Rectal smooth muscle tissue (tissue), 1 donor: ENCODE data around the gene EXOC7.
"Not testable (repeated sequence)": the region's sequence is repeated elsewhere in the genome, so short reads cannot be mapped to it uniquely, and the experiment has no call there.

Experiments
- H3K27ac ChIP-seq: one replicate; pipeline ENCODE4 v1.7.0; 2013; ENCODE audit warnings: low read depth, low read length, inconsistent platforms
- H3K27me3 ChIP-seq: one replicate; pipeline ENCODE4 v1.7.0; 2013; ENCODE audit warnings: low read length; ENCODE audit not compliant: control insufficient read depth, insufficient read depth
- H3K36me3 ChIP-seq: one replicate; pipeline ENCODE4 v1.7.0; 2013; ENCODE audit warnings: low read length; ENCODE audit not compliant: control insufficient read depth, insufficient read depth
- H3K4me1 ChIP-seq: one replicate; pipeline ENCODE4 v1.7.0; 2013; ENCODE audit warnings: low read length; ENCODE audit not compliant: control insufficient read depth, insufficient read depth
- H3K4me3 ChIP-seq: one replicate; pipeline ENCODE4 v1.7.0; 2013; ENCODE audit warnings: low read length
- H3K9ac ChIP-seq: one replicate; pipeline ENCODE4 v1.7.0; 2013; ENCODE audit warnings: low read length

EXOC7 gene

GRCh38 chr17:76078370-76078769 is 25.2 kb downstream of the EXOC7 start:
- H3K4me1 ChIP-seq, H3K36me3 ChIP-seq, H3K27ac ChIP-seq, H3K9ac ChIP-seq, H3K4me3 ChIP-seq: not testable (repeated sequence)
- H3K27me3 ChIP-seq, result peaks cover 38% of the 10 kb centered on the region

GRCh38 chr17:76077584-76078110 is 25.9 kb downstream of the EXOC7 start:
- peaks cover 38% of the 10 kb centered on the region for H3K27me3 ChIP-seq
- no peaks in the 10 kb centered on the region for H3K36me3 ChIP-seq
- no peak overlapping the region for H3K4me3 ChIP-seq
- no peak overlapping the region for H3K27ac ChIP-seq
- peaks cover 4% of the 10 kb centered on the region for H3K4me1 ChIP-seq
- H3K9ac ChIP-seq, result no peak overlapping the region

- H3K27me3 ChIP-seq, result peaks cover 38% of the 10 kb centered on the region
- peak overlapping the region; percentile 23 for H3K4me3 ChIP-seq
- H3K4me1 ChIP-seq, result peaks cover 4% of the 10 kb centered on the region
- no peak overlapping the region for H3K9ac ChIP-seq
- H3K27ac ChIP-seq, result no peak overlapping the region
- no peaks in the 10 kb centered on the region for H3K36me3 ChIP-seq
These were observed 26.6 kb downstream of the EXOC7 start for GRCh38 chr17:76076765-76077583.

GRCh38 chr17:76076146-76076764 is 27.3 kb downstream of the EXOC7 start:
- Histone ChIP-seq H3K4me3 (peak overlapping the region; percentile 23), H3K27me3 (peaks cover 38% of the 10 kb centered on the region), H3K4me1 (peaks cover 7% of the 10 kb centered on the region), H3K27ac (no peak overlapping the region), H3K36me3 (no peaks in the 10 kb centered on the region), H3K9ac (no peak overlapping the region)

GRCh38 chr17:76075364-76076145 is 28.0 kb downstream of the EXOC7 start:
- Histone ChIP-seq H3K4me3 (peak overlapping the region; percentile 44), H3K4me1 (peaks cover 9% of the 10 kb centered on the region), H3K27me3 (peaks cover 38% of the 10 kb centered on the region), H3K27ac (no peak overlapping the region), H3K36me3 (no peaks in the 10 kb centered on the region), H3K9ac (no peak overlapping the region)

GRCh38 chr17:76074390-76075363 is 28.9 kb downstream of the EXOC7 start, which contains the start of gene GALR2:
GALR2 (plus strand) TSS chr17:76074781; CDS start chr17:76074884, 103 bp downstream.
- Histone ChIP-seq H3K4me3 (peak within 1 kb of the TSS; percentile 44), H3K4me1 (peaks cover 9% of the 10 kb centered on the region), H3K9ac (no peak within 1 kb of the TSS), H3K27ac (no peak within 1 kb of the TSS), H3K36me3 (no peaks in the 10 kb centered on the region), H3K27me3 (peaks cover 37% of the 10 kb centered on the region)

- peak within 1 kb of the TSS; percentile 71 for H3K27ac ChIP-seq
- peaks cover 31% of the 10 kb centered on the region for H3K27me3 ChIP-seq
- peaks cover 2% of the 10 kb centered on the region for H3K36me3 ChIP-seq
- peak within 1 kb of the TSS; percentile 94 for H3K4me3 ChIP-seq
- H3K9ac ChIP-seq, result peak within 1 kb of the TSS; percentile 84
- H3K4me1 ChIP-seq, result peaks cover 9% of the 10 kb centered on the region
These were observed 31.3 kb downstream of the EXOC7 start, which contains the start of gene SRP68 for GRCh38 chr17:76072148-76072858. SRP68 (minus strand) TSS chr17:76072517; CDS start chr17:76072491, 26 bp downstream.

- Histone ChIP-seq H3K4me1 (peaks cover 9% of the 10 kb centered on the region), H3K4me3 (peak overlapping the region; percentile 88), H3K9ac (peak overlapping the region; percentile 84), H3K27me3 (peaks cover 25% of the 10 kb centered on the region), H3K27ac (peak overlapping the region; percentile 71), H3K36me3 (peaks cover 6% of the 10 kb centered on the region)
These were observed 31.9 kb downstream of the EXOC7 start for GRCh38 chr17:76071531-76072147.

GRCh38 chr17:76065775-76066174 is 37.8 kb downstream of the EXOC7 start:
- Histone ChIP-seq H3K36me3 (peaks cover 30% of the 10 kb centered on the region), H3K9ac (no peak overlapping the region), H3K4me1 (no peaks in the 10 kb centered on the region), H3K27me3 (no peaks in the 10 kb centered on the region), H3K27ac (no peak overlapping the region), H3K4me3 (no peak overlapping the region)

GRCh38 chr17:76063875-76064546 is 39.6 kb downstream of the EXOC7 start:
- Histone ChIP-seq H3K4me1 (no peaks in the 10 kb centered on the region), H3K4me3 (no peak overlapping the region), H3K36me3 (peaks cover 33% of the 10 kb centered on the region), H3K27me3 (no peaks in the 10 kb centered on the region), H3K9ac (no peak overlapping the region), H3K27ac (no peak overlapping the region)
